Activated CD8-positive, alpha-beta memory T cell treated with anti-CD3 and anti-CD28 coated beads, Interleukin-2, amount 50 U/mL, for 1 hour (primary cell): ENCODE results near the gene NBL1.
"Not testable (repeated sequence)": the region's sequence is repeated elsewhere in the genome, so short reads cannot be mapped to it uniquely, and the experiment has no call there.

ENCODE experiments used
- DNase-seq: peaks from one replicate; pipeline ENCODE4 v3.0.0-alpha.2; 2020; ENCODE audit errors: extremely low read depth

NBL1 gene

GRCh38 chr1:19622204-19622603, 21.9 kb upstream of the NBL1 start:
- DNase-seq, result no peak

DNA sequence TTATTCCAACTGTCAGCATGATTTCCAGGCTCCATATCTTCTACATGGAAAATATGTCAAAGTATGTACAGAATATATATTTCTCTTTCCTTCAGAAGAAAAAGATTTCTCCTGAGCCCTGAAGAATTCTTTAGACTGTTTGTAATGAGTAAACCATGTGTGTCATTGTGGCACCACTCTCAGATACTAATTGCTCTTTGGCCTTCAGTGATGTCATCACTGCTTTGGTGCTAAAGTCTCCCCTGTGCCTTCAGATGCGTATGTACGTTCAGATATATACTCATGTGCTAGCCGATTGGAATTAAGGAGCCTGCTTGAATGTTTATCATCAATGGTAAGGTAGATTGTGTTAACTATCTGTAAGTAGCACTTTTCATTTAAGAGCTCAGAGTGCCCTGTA, 20.6 kb upstream of the NBL1 start:
- DNase-seq, result no peak

DNA sequence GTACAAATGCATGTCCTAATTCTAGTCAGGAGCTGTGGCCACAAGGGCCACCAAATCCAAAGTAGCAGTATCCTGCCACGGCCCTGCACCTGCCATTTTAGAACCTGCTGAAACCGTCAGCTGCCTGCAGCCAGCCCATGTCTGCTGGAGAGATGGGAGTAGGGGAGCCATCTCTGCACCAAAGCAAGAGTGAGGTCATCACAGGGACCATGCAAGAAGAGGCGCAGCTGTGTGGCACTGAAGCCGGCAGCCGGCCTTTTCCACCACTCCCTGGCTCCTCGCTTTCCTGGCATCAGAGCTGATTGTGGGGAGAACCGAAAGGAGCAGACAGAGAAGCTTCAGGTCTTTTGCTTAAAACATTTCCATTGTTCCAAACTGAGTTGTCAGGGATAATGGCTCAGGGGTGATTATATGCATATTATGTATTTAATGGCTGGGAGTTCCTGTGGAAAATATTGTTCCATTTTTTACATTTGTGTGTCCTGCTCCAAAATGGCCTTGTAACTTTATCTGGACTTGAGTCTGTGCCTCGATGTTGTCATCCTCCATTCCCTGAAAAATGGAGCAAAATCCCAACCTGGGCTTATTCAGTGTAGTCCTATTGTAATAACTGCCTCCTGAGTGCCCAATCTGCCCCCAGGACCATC, 18.7 kb upstream of the NBL1 start:
- DNase-seq, result no peak

- DNase-seq, result no peak
These were observed 15.2 kb upstream of the NBL1 start for GRCh38 chr1:19628879-19629278.

GRCh38 chr1:19629357-19629756, 14.8 kb upstream of the NBL1 start:
- no peak for DNase-seq

DNA sequence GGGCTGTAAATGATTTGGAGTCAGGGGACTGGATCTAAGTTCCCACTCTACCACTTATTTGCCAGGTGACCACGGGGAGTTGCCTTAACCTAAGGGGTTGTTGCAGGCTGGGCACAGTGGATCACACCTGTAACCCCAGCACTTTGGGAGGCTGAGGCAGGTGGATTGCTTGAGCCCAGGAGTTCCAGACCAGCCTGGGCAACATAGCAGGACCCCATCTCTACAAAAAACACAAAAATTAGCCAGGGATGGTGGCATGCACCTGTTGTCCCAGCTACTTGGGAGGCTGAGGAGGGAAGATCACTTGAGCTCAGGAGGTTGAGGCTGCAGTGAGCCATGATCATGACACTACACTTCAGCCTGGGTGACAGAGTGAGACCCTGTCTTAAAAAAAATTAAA, 13.9 kb upstream of the NBL1 start:
- not testable (repeated sequence) for DNase-seq

- DNase-seq, result no peak
These were observed 13.3 kb upstream of the NBL1 start for GRCh38 chr1:19630720-19631395.

DNA sequence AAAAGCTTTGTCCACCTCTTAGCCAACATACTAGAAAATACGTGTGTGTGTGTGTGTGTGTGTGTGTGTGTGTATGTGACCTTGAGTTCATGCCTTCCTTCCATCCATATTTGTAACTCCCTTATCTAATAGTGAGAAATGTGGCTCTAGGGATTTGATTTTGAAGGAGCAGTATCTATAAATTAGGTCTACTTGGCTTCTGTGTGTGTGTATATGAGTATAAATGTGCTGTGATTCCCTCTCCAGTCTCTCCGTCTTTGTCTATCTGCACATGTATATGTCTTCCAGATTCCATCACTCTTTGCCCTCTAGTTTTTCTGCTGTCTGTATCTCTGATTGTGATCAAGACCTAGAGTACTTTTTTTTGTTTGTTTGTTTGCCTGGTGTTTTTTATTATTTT, 11.9 kb upstream of the NBL1 start:
- DNase-seq, result no peak

DNA sequence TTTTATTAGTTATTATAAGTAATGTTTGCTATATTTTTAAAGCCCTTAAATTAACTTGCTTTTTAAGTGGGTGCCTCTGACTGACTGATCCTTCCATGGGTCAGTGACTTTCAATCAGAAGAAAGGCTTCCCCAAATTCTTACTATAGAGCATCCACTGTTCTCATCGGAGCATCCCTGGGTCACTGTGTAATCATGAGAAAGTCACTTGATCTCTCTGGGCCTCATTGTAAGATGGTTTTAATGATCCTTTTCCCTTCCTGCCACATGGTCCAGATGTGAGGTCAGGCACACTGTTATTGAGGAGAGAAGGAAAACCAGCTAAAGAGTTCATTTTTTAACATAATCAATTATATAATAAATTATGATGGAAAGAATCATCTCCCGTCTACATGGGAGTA, 11.0 kb upstream of the NBL1 start:
- DNase-seq, result no peak

DNA sequence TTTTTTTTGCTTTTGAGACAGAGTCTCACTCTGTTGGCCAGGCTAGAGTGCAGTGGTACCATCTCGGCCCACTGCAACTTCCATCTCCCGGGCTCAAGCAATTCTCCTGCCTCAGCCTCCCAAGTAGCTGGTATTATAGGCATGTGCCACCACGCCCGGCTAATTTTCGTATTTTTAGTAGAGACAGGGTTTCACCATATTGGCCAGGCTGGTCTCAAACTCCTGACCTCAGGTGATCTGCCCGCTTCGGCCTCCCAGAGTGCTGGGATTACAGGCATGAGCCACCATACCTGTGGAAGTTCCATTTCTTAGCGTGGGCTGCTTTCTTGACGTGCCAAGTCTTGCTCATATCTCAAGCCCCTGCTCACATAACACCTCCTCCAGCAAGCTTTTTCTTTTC, 9.0 kb upstream of the NBL1 start:
- DNase-seq, result not testable (repeated sequence)

- DNase-seq, result no peak
These were observed 8.5 kb upstream of the NBL1 start for GRCh38 chr1:19635646-19636045.

GRCh38 chr1:19636065-19636464, 8.0 kb upstream of the NBL1 start:
- no peak for DNase-seq

- not testable (repeated sequence) for DNase-seq
These were observed 7.4 kb upstream of the NBL1 start for GRCh38 chr1:19636749-19637148.

DNA sequence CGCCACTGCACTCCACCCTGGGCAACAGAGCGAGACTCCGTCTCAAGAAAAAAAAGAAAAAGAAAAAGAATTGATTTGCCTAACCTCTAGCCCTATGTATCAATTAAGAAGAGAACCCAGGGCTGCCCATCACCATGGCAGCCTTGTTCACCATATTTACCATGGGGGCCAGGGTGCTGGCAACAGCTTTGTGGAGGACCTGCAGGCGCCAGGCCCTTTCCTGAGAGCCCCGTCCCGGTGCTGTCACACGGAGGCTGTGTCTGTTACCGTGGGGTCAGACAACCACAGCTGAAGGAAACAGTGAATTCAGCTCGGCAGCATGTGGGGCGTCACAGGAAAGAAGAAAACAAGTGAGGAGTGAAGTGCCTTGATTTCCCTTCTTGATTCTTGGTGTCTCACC, 6.5 kb upstream of the NBL1 start:
- no peak for DNase-seq

GRCh38 chr1:19639228-19639627, 4.9 kb upstream of the NBL1 start:
- not testable (repeated sequence) for DNase-seq

DNA sequence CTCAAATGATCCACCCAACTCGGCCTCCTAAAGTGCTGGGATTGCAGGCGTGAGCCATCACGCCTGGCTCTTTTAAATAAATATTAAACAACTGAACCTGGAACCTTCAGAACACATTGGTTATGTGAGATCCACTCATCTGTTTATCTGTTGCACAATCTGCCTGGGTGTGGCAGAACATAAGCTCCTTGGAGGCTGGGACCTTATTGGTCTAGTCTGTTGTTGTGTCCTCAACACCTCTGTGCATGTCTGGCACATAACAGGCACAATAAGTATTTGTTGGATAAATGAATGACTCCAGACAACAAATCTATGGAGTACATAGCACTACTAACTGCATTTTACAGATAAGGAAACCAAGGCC, 4.1 kb upstream of the NBL1 start:
- DNase-seq, result no peak

- no peak for DNase-seq
These were observed 3.5 kb upstream of the NBL1 start for GRCh38 chr1:19640363-19641316.

- DNase-seq, result no peak
These were observed 990 bp upstream of the NBL1 start for GRCh38 chr1:19643121-19643520.

DNA sequence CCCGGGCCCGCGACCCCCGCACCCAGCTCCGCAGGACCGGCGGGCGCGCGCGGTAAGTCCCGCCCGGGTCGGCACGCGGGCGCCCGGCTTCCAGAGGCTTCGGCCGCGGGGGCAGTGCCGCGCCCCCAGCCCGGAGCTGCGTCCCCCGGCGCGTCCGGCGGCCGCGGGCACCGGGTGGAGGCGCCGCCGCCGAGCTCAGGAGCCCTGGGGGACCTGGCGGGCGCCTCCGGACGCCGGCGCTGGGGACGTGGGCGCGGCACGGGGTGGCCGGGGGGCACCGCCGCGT, 227 bp downstream of the NBL1 start:
- DNase-seq, result no peak

- DNase-seq, result no peak
These were observed 735 bp downstream of the NBL1 start for GRCh38 chr1:19644681-19645410.

GRCh38 chr1:19645411-19646251, 1.5 kb downstream of the NBL1 start:
- no peak for DNase-seq
